KBM-7 (cell line): ENCODE measurements around the gene KCNN4.

Source experiments
- DNase-seq: peaks from one replicate; pipeline ENCODE4 v3.0.0-alpha.2; 2015
- in situ Hi-C: fragments of 300-500 bp; cut with MboI; formaldehyde crosslinking; loops from 2 replicates; pipeline ENCODE4 v1.14.3; 2020; ENCODE audit warnings: low sequenced_read_pairs, low pct_unique_long_range_greater_than_20kb, mixed read lengths

KCNN4 gene

DNA sequence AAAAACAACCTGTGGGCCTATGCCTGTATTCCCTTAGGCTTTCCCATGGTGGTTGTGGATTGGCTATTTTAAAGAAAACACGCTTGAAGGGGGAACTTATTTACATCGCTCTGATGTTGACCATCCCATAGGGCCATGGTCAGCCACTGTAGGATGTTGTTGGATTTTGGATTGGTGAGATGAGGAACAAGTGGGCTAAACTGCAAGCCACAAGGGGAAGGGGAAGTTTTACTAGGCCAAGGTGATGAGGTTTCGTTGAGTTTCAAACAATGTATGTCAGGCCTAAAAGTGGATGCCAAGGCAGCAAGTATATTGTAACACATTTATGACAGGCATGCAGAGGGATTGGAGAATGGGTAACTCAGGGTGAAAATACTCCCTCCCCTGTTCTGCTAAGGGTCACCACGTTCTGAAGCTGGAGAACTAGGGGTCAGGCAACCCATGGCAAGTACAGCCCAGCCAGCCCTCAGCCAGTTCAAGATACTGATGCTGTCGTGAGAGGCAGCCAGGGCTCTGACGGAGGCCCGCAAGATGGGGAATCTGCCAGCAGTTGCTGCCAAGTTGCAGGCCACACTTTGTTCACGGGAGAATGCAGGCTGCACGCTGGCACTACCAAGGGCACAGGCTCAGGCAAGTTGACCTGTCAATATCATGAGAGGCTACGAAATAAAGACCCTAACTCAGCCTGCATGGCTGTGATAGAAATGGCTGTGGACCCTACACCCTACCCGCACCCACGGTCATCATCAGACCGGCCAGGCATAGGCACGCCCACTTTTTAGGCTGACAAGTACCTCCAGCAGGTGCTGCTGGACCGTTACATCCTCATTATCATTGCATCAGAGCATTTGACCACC is 53.8 kb downstream of the KCNN4 start:
- in situ Hi-C loops, result no loop called here

DNA sequence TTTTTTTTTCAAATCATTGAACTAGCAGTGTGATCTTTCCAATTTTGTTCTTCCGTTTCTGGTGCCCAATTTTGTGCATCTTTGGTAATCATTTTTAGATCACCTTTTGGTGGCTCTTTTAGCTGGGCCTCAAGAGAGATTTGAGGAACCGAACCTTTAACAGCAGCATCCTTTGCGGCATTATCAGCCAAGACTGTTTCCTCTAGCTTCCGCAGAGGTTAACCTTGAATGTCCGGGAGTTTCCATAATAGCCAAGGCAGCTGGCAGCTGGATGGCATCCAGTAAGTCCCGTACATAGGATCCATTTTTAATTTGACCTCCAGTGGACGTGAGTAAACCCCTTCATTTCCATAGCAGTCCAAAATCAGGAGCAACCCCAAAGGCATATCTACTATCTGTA is 55.3 kb downstream of the KCNN4 start:
- in situ Hi-C loops, result no loop called here
- DNase-seq, result peak; percentile 69

More for the DNA sequence above, 53.8 kb downstream of the KCNN4 start:
- peak; percentile 51 for DNase-seq

DNA sequence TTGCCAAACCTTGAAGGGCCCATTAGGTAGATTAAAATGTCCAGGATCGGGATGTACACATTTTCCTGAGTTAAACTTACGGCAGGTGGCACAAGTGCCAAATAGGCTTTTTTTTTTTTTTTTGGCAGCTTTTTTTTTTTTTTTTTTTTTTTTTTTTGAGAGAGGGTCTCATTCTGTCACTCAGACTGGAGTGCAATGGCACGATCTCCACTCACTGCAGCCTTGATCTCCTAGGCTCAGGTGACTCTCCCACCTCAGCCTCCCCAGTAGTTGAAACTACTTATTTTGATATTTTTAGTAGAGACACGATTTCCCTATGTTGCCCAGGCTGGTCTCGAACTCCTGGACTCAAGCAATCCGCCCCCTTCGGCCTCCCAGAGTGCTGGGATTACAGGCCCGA is 55.9 kb downstream of the KCNN4 start:
- DNase-seq, result no peak
- in situ Hi-C loops, result no loop called here

DNA sequence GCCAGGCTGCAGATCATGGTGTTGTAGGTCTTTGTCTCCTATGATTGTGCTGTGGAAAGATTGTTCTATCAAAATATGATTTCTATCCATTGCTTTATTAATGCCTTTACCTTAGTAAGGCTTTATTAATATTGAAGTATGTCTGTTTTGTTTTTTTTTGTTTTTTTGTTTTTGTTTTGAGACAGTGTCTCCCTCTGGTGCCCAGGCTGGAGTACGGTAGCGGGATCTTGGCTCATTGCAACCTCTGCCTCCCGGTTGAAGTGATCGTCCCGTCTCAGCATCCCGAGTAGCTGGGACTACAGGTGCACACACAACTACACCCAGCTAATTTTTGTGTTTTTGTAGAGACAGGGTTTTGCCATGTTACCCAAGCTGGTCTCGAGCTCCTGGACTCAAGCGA is 57.2 kb downstream of the KCNN4 start:
- no peak for DNase-seq
- in situ Hi-C loops, result no loop called here

DNA sequence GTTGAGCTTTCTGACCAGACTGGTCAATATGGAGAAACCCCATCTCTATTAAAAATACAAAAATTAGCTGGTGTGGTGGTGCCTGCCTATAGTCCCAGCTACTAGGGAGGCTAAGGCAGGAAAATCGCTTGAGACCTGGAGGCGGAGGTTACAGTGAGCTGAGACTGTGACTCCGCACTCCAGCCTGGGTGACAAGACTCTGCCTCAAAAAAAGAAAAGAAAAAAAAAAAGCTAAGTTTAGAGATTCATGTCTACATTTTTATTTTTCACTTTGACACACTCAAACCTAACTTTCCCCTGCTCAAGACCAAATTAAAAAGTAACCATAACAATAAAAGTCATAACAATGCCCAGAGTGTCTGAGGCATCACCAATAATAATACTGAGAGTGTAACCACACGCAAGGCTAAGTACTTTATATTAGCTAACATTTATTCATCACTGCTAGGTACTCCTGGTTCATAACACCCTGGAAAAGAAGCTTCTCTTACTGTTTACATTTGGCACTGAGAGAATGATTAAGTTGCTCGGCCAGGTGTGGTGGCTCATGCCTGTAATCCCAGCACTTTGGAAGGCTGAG is 59.2 kb downstream of the KCNN4 start:
- in situ Hi-C loops, result no loop called here
- DNase-seq, result no peak

DNA sequence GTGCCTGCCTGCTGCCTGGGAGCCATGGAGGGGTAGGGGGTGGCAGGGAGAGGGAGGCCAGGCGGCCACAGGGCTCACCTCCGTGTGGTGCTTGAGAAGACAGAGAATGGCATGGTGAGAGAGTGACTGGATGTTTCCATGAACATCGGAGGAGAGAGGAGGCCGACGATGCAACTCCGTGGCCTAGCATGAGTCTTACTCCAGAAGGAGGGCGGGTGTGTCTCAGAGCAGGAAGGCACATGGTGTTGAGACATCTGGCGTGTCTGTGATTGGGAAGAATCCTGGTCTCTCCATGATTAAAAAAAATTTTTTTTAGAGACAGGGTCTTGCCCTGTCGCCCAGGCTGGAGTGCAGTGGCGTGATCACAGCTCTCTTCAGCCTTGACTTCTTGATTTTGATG is 59.8 kb downstream of the KCNN4 start:
- in situ Hi-C loops, result no loop called here
- DNase-seq, result no peak

DNA sequence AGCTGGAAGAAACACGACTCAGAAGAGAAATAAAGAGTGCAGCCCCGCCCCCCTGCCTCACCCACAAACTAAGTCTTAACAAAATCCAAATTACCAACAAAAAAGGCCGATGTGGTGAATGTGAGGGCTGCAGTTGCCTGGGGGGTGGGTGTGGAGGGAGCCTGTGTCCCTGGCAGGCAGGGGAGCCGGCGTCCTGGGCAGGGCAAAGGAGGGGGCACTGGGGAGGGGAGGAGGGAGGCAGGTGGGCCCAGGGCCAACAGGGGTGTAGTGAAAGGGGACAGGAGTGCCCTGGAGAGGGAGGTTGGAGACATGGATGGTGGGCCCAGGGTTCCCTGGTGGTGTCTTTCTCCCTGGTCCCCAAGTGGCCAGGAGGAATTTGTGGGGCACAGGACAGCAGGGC is 60.9 kb downstream of the KCNN4 start:
- no peak for DNase-seq
- in situ Hi-C loops, result no loop called here

DNA sequence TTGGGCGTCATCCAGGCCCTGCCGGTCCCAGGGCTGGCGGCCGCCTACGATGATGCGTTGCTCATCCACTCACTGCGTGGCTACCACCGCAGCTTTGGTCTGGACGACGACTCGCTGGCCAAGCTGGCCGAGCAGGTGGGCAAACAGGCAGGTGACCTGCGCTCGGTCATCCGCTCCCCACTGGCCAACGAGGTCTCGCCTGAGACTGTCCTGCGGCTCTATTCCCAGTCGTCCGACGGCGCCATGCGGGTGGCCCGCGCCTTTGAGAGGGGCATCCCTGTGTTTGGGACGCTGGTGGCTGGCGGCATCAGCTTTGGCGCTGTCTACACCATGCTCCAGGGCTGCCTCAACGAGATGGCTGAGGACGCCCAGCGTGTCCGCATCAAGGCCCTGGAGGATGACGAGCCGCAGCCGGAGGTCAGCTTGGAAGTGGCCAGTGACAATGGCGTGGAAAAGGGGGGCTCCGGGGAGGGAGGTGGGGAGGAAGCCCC is 61.4 kb downstream of the KCNN4 start:
- DNase-seq, result no peak
- in situ Hi-C loops, result no loop called here

DNA sequence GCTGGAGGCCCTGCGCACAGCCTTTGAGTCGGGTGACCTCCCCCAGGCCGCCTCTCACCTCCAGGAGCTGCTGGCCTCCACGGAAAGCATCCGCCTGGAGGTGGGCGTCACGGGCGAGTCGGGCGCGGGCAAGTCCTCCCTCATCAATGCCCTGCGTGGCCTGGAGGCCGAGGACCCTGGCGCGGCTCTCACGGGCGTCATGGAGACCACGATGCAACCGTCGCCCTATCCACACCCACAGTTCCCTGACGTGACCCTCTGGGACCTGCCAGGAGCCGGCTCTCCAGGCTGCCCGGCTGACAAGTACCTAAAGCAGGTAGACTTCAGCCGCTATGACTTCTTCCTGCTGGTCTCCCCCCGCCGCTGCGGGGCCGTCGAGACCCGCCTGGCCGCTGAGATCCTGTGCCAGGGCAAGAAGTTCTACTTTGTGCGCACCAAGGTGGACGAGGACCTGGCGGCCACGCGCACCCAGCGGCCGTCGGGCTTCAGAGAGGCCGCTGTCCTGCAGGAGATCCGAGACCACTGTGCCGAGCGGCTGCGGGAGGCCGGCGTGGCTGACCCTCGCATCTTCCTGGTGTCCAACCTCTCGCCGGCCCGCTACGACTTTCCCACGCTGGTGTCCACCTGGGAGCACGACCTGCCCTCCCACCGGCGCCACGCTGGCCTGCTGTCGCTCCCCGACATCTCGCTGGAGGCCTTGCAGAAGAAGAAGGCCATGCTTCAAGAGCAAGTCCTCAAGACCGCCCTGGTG is 62.0 kb downstream of the KCNN4 start:
- in situ Hi-C loops, result no loop called here
- DNase-seq, result no peak
